ENCODE results near the gene ZNF668.
"Not testable (repeated sequence)": the region's sequence is repeated elsewhere in the genome, so short reads cannot be mapped to it uniquely, and the experiment has no call there.

ZNF668 gene

GRCh38 chr16:31016018-31016417 lies 58.0 kb downstream of the ZNF668 start:
- DNase-seq (ENCODE audit: low read depth in 4 of 4, low spot score in 1 of 4) = no peak

- DNase-seq (ENCODE audit: low read depth in 4 of 4, low spot score in 1 of 4) = not testable (repeated sequence)
Measured at GRCh38 chr16:31013292-31013691, 60.7 kb downstream of the ZNF668 start.

GRCh38 chr16:31011815-31012214 lies 62.2 kb downstream of the ZNF668 start:
- DNase-seq (ENCODE audit: low read depth in 4 of 4, low spot score in 1 of 4) = not testable (repeated sequence)

All from stimulated activated CD4-positive, alpha-beta T cell treated with anti-CD3 and anti-CD28 coated beads, Interleukin-1b, Interleukin-23, amount 100 ng/mL, for 24 hours (primary cell).